ENCODE data around the gene PSMB5.
"Not testable (repeated sequence)": the region's sequence is repeated elsewhere in the genome, so short reads cannot be mapped to it uniquely, and the experiment has no call there.

Gene PSMB5

DNA sequence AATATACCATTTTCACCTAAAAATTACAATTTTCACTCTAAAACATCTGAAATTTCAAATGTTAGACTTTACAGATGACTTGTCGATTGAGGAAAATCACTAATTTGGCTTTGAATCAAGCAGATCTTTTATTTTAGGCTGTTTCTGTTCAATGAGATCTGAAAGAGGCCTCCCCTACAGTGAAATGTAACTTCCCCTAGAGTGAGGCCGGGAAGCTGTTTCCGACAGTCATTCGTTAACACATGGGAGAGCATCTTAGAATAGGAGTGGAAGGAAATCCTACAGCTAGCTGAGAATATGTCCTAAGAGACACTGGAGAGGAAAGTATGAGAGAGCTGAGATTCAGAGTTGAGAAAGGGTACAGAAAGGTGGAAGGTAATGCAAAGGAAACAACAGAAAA is 19.1 kb downstream of the PSMB5 start:
- ATAC-seq (no peak), DNase-seq (no peak)
- H3K9me3 Mint-ChIP-seq = no peaks in the 10 kb centered on the region
- peaks cover under 1% of the 10 kb centered on the region for H3K4me1 Mint-ChIP-seq
- peak overlapping the region in 1 of 2 donors; percentile 2 for H3K27ac Mint-ChIP-seq
- H3K4me3 Mint-ChIP-seq = no peak overlapping the region
- no peaks in the 10 kb centered on the region for H3K27me3 Mint-ChIP-seq

DNA sequence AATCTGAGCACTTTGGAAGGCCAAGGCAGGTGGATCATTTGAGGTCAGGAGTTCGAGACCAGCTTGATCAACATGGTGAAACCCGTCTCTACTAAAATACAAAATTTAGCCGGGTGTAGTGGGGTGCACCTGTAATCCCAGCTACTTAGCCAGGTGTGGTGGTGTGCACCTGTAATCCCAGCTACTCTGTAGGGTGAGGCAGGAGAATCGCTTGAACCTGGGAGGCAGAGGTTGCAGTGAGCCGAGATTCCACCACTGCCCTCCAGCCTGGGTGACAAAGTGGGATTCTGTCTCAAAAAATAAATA is 21.0 kb downstream of the PSMB5 start:
- ATAC-seq, H3K27me3 Mint-ChIP-seq: not testable (repeated sequence)

DNA sequence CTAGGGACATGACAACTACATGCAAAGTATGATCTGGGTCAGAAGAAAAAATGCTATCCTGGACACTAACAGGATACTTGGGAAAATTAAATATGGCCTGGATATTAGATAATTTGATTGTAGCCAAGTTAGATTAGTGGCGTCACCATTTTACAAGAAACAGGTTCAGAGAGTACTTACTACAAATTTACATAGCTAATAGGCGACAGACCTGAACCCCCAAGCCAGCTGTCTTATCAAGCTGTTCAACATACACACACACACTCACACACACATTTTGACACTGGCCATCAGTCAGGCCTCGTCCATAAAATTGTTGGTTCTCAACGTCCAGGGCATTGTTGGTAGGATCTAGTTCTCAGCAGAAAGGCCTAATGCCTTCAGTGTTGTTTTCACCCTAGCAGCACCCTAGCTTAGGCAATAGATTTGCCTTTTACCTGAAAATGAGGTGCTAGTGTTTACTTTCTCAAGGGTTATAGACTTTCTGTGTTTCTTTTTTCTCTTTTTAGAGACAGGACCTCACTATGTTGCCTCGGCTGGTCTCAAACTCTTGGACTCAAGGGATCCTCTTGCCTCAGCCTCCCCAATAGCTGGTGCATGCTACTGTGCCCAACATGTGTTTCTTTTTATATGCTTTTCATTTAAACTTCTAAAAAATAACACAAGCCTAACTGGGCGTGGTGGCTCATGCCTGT is 21.5 kb downstream of the PSMB5 start:
- H3K4me3 Mint-ChIP-seq = no peak overlapping the region
- DNase-seq = no peak
- ATAC-seq = no peak
- H3K27me3 Mint-ChIP-seq = no peaks in the 10 kb centered on the region
- H3K4me1 Mint-ChIP-seq = peaks cover 20% of the 10 kb centered on the region
- H3K27ac Mint-ChIP-seq = no peak overlapping the region
- no peaks in the 10 kb centered on the region for H3K9me3 Mint-ChIP-seq

More for the DNA sequence above, 21.0 kb downstream of the PSMB5 start:
- DNase-seq, H3K4me3 Mint-ChIP-seq, H3K27ac Mint-ChIP-seq, H3K9me3 Mint-ChIP-seq: not testable (repeated sequence)
- H3K4me1 Mint-ChIP-seq = peaks cover 15% of the 10 kb centered on the region

DNA sequence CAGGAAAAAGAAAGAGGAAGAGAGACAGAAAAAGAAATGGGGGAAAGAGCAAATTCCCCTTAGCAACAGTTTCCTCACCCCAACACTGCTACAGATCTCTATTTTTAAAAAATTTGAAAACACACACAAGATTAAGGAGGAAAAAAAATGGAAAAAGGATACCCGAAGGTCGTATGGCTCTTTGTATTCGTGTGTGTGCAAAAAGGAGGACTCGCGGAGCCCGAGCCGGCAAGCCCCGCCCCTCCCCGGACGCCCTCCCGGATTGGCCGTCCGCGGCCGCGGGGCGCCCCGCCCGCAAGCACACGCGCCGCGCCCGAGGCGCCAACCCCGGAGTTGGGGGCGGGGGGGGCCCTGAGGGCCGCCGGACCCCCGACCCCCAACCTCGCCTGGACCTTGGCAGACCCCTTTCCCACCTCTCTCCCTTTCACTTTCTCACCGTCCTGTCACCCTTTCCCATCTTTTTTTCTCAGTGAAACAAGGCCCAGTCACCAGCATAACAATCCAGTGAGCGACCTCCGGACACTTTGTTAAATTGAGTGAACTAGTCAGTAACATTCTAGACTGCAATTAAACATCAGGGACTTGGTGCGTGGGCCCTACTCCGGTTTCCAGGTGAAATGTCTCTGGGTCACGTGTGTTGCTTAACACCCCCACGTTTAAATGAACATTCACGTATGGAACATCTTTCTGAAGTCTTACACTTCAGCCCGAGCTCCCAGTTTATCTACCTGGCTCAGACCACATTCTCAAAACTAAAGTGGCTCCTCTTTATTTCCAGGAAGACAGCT is 24.6 kb downstream of the PSMB5 start, which contains the start of gene C14orf93:
TSS of gene C14orf93 (minus strand) at position 205 of the 788 bp plus-strand sequence. CDS start 11,120 bp downstream, outside the sequence.
- ATAC-seq (peak; percentile 37), DNase-seq (peak; percentile 76 to 78)
- Mint-ChIP-seq H3K27me3 (no peaks in the 10 kb centered on the region), H3K9me3 (no peaks in the 10 kb centered on the region), H3K27ac (peak within 1 kb of the TSS; percentile 77 to 92), H3K4me3 (peak within 1 kb of the TSS; percentile 88 to 96), H3K4me1 (peaks cover 40% of the 10 kb centered on the region)

DNA sequence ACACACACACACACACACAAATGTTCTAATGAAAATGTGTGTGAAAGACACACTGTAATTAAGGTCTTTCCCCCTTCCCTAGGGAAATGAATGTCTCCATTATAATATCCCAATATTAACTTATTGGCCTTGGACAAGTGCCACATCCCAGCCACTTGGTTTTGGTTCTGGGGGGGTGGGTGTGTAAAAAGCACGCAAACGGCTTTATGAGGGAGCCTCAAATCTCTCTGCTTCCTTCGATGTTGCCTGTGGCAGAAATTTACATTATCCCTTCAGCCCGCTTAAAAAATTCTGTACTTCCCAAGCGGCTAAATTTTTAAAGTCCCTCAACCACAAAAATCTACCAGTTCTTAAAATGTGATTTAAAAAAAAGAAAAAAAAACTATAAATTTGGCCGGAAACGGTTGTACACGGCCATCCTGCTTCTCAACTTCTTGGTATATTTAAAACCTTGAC is 25.2 kb downstream of the PSMB5 start:
- Mint-ChIP-seq H3K27me3 (no peaks in the 10 kb centered on the region), H3K4me3 (peak overlapping the region; percentile 88 to 96), H3K9me3 (no peaks in the 10 kb centered on the region), H3K27ac (peak overlapping the region; percentile 29 to 92), H3K4me1 (peaks cover 40% of the 10 kb centered on the region)
- DNase-seq (no peak), ATAC-seq (no peak)

DNA sequence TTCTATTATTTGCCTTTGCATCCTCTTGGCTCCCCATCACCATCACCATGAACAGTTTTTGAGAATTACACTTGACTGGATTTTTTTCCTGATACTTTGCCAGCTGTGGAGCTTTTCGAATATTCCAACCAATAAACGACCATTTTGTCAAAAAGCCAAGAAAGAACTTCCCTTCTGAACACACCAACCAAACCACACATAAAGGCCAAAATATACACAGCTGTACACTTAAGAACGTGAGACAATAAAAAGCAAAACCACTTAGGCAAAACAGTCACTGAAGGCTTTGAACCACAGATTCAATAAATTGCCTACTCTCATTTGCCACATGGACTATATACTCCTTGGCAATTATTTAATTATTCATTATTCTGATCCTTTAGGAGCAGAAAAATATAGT is 25.9 kb downstream of the PSMB5 start:
- DNase-seq = no peak

GRCh38 chr14:23006544-23007419 is 27.9 kb downstream of the PSMB5 start:
- H3K4me1 Mint-ChIP-seq = peaks cover 40% of the 10 kb centered on the region
- H3K27ac Mint-ChIP-seq = peak overlapping the region; percentile 98
- H3K9me3 Mint-ChIP-seq = no peaks in the 10 kb centered on the region
- ATAC-seq (peak; percentile 98), DNase-seq (peak; percentile 97 to 99)
- H3K4me3 Mint-ChIP-seq = peak overlapping the region; percentile 97 to 98
- no peaks in the 10 kb centered on the region for H3K27me3 Mint-ChIP-seq

More for the DNA sequence above, 25.9 kb downstream of the PSMB5 start:
- ATAC-seq = no peak
- Mint-ChIP-seq H3K9me3 (no peaks in the 10 kb centered on the region), H3K27me3 (no peaks in the 10 kb centered on the region), H3K4me3 (peak overlapping the region; percentile 88 to 96), H3K27ac (peak overlapping the region in 1 of 2 donors; percentile 3), H3K4me1 (peaks cover 40% of the 10 kb centered on the region)

DNA sequence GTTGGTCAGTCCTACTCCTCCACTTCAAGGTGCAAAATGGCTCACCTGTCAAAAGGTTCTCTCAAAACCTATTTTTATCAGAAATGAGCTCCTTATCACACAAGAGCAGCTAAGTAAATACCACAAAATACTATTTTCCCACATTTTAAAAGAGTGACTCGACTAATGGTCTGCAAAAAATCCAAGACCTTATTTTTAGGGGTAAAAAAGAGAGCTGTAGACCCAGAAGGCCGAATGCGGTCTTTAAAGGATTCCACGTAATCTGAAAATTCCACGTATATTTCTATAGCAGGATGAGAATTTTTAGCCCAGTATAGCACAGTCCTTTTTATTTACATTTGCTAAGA is 28.5 kb downstream of the PSMB5 start:
- Mint-ChIP-seq H3K27me3 (no peaks in the 10 kb centered on the region), H3K27ac (peak overlapping the region; percentile 98)

GRCh38 chr14:23005451-23006187 is 29.1 kb downstream of the PSMB5 start:
- peak overlapping the region; percentile 97 to 98 for H3K4me3 Mint-ChIP-seq
- H3K9me3 Mint-ChIP-seq = no peaks in the 10 kb centered on the region
- DNase-seq = no peak
- H3K27me3 Mint-ChIP-seq = no peaks in the 10 kb centered on the region
- peaks cover 39% of the 10 kb centered on the region for H3K4me1 Mint-ChIP-seq
- H3K27ac Mint-ChIP-seq = peak overlapping the region in 1 of 2 donors; percentile 98
- ATAC-seq = no peak

More for the DNA sequence above, 28.5 kb downstream of the PSMB5 start:
- ATAC-seq (no peak), DNase-seq (no peak)
- no peaks in the 10 kb centered on the region for H3K9me3 Mint-ChIP-seq
- H3K4me1 Mint-ChIP-seq = peaks cover 40% of the 10 kb centered on the region
- H3K4me3 Mint-ChIP-seq = peak overlapping the region; percentile 97 to 98

- not testable (repeated sequence) for H3K4me3 Mint-ChIP-seq, H3K27ac Mint-ChIP-seq
Measured at GRCh38 chr14:23004274-23004673, 30.4 kb downstream of the PSMB5 start.

GRCh38 chr14:23002592-23002991 is 32.1 kb downstream of the PSMB5 start:
- DNase-seq (no peak), ATAC-seq (no peak)
- Mint-ChIP-seq H3K4me3 (no peak overlapping the region), H3K4me1 (peaks cover 13% of the 10 kb centered on the region), H3K9me3 (no peaks in the 10 kb centered on the region), H3K27me3 (no peaks in the 10 kb centered on the region), H3K27ac (no peak overlapping the region)

More at GRCh38 chr14:23004274-23004673, 30.4 kb downstream of the PSMB5 start:
- H3K4me1 Mint-ChIP-seq = peaks cover 30% of the 10 kb centered on the region
- not testable (repeated sequence) for H3K9me3 Mint-ChIP-seq, H3K27me3 Mint-ChIP-seq, ATAC-seq, DNase-seq

DNA sequence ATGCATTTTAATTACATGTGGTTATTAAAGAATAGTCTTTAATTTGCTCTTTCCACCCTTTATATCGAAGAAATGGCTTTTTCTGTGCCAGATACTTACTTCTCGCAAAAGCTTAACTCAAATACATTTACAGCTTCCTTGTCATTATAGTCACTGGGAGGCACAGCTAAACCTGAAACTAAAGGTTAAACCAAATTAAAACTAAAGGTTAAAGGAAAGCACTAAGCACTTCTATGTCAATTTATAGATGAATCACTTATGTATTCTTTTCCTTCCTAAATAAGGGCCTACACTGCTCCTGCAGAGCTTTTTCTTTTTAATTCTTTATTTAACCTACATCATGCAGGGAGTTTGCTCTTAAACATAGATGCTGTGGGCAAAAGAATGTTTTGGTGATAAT is 33.8 kb downstream of the PSMB5 start:
- no peak for DNase-seq
- no peaks in the 10 kb centered on the region for H3K4me1 Mint-ChIP-seq
- H3K27me3 Mint-ChIP-seq = no peaks in the 10 kb centered on the region

GRCh38 chr14:22998329-22999012 is 36.2 kb downstream of the PSMB5 start:
- Mint-ChIP-seq H3K4me3 (no peak overlapping the region), H3K27me3 (no peaks in the 10 kb centered on the region), H3K9me3 (no peaks in the 10 kb centered on the region), H3K4me1 (peaks cover 5% of the 10 kb centered on the region), H3K27ac (no peak overlapping the region)
- ATAC-seq (no peak), DNase-seq (no peak)

More for the DNA sequence above, 33.8 kb downstream of the PSMB5 start:
- no peak overlapping the region for H3K4me3 Mint-ChIP-seq
- no peaks in the 10 kb centered on the region for H3K9me3 Mint-ChIP-seq
- H3K27ac Mint-ChIP-seq = no peak overlapping the region
- ATAC-seq = no peak

GRCh38 chr14:22997676-22998323 is 36.9 kb downstream of the PSMB5 start:
- Mint-ChIP-seq H3K27ac (no peak overlapping the region), H3K27me3 (no peaks in the 10 kb centered on the region), H3K4me3 (no peak overlapping the region), H3K4me1 (peaks cover 5% of the 10 kb centered on the region), H3K9me3 (no peaks in the 10 kb centered on the region)
- ATAC-seq = no peak
- no peak for DNase-seq

Measured in stimulated activated naive CD8-positive, alpha-beta T cell treated with anti-CD3 and anti-CD28 coated beads, Interleukin-15, amount 100 ng/mL, for 72 hours (primary cell).